ENCODE data around the gene TEKT4.
"Not testable (repeated sequence)": the region's sequence is repeated elsewhere in the genome, so short reads cannot be mapped to it uniquely, and the experiment has no call there.

The TEKT4 gene

GRCh38 chr2:94871226-94872087, at the start of gene TEKT4:
Gene TEKT4 (plus strand): TSS chr2:94871430. CDS start chr2:94871580, 150 bp downstream.
- DNase-seq: no peak

GRCh38 chr2:94839224-94839623, 32.0 kb upstream of the TEKT4 start:
- peak; percentile 43 for DNase-seq

DNA sequence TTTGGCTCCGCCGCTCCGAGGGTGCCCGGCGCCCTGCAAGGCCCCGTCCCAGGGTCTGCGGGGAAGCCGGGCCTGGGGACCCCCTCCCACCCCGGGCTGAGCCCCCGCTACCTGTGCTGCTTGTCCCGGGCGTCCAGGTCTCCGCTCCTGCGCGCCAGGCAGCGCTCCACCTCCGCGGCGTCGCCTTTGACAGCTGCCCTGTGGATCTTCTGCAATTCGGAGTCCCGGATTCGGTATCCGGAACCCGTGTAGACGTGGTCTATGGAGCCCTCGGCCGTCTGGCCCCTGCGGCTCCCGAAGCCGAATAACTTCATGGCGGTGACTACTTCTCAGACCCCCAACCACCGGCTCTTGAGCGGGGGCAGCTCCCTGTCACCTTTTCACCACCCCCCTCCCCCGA, 14.4 kb upstream of the TEKT4 start:
- DNase-seq: not testable (repeated sequence)

DNA sequence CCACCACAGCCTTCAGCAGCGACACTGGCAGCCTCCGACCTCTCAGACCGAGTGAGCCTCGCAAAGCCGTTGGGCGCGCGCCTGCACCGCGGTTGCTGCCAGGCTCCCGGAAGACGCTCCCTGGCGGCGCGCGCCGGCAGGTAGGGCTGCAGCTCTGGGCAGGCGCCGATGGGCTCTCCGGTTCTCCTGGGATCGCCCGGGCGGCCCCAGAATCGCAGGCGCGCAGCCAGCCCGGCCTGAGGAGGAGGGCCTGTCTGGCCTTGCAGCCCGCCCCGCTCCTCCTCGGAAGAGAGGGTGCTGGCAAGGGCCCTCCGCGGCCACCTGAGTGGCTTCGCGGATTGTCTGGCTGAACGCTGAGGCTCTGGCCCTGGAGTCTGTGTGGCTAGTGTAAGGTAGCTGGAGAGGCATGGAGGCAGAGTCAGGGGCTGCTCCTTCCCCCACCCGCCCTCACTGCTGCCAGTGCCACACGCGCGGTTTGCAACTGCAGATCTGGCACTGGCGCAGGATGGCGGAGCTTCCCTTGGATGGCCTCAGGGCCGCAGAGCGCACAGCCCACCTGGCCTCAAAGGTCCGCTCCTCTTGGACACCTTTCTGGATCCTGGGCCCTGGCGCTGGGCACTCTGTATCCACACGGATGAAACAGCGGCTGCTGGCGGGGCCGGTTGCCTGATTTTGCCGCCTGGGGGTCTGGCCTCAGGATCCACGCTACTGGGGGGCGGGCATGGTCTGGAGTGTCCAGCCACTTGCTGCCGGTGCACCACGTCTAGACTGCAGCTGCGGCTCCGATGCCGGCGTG, 13.7 kb upstream of the TEKT4 start:
- peak; percentile 26 for DNase-seq

GRCh38 chr2:94858163-94858888, 12.9 kb upstream of the TEKT4 start:
- DNase-seq: not testable (repeated sequence)

DNA sequence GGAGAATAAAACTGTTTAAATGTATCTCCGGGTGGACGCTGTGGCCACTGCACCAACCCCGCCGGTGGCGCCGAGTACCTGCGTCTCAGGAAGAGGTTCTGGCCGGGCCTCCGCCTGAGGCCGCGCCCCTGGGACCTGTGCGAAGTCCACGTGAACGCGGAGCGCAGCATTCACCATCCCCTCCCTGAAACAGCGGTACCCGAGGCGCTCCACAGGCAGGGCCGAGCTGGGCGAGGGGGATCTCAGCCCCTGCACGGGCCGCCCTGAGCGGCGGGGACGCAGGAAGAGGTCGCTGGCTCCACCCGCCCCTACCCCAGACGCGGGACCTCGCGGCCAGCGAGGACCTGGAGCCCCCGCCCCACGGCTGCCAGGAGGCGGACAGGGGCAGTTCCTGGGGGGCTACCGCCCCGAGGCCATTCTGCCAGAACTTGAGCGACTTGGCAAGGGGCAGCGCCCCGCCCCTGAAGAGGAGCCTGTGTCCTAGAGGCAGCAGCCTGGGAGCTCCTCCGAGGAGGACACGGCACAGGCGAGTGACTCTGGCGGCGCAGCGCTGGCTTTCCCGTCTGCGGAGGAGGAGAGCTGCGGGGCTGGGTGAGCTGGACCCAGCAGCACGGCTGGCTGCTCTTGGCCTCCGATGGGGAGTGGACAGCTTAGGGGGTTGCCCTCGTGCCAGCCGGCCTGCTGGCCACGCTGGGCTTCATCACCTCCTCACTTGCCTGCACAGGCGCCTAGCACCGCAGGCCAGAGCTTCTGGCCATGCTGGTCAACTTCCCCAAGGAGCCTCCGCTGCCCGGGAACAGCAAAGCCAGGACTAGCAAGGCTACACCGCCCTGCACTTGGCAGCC, 9.7 kb upstream of the TEKT4 start:
- DNase-seq: no peak

GRCh38 chr2:94862903-94863302, 8.3 kb upstream of the TEKT4 start:
- DNase-seq: not testable (repeated sequence)

DNA sequence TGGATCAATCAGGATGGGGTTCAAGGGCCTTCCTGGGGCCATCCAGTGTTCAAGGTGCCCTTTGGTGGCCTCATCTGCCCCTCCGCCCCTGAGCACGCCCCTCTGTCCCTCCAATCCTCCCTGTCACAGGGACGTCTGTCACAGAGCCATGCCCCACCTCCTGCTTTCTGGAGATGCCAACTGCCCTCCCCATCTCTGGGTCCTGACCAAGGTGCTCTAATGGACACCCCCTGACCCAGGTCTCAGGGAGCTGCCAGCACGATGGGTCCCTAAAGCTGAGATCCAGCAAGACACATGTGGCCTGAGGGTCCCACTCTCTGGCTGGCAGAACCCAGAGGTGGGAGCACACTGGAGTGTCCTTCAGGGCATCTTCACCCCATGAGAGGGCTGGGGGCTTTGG, 2.1 kb upstream of the TEKT4 start:
- no peak for DNase-seq

- DNase-seq: no peak
Measured at GRCh38 chr2:94869552-94870439, 1.4 kb upstream of the TEKT4 start.

GRCh38 chr2:94870440-94871225, 597 bp upstream of the TEKT4 start:
- DNase-seq: peak; percentile 50

GRCh38 chr2:94872088-94872618, 923 bp downstream of the TEKT4 start:
- no peak for DNase-seq

GRCh38 chr2:94872676-94873361, 1.6 kb downstream of the TEKT4 start:
- DNase-seq: no peak

DNA sequence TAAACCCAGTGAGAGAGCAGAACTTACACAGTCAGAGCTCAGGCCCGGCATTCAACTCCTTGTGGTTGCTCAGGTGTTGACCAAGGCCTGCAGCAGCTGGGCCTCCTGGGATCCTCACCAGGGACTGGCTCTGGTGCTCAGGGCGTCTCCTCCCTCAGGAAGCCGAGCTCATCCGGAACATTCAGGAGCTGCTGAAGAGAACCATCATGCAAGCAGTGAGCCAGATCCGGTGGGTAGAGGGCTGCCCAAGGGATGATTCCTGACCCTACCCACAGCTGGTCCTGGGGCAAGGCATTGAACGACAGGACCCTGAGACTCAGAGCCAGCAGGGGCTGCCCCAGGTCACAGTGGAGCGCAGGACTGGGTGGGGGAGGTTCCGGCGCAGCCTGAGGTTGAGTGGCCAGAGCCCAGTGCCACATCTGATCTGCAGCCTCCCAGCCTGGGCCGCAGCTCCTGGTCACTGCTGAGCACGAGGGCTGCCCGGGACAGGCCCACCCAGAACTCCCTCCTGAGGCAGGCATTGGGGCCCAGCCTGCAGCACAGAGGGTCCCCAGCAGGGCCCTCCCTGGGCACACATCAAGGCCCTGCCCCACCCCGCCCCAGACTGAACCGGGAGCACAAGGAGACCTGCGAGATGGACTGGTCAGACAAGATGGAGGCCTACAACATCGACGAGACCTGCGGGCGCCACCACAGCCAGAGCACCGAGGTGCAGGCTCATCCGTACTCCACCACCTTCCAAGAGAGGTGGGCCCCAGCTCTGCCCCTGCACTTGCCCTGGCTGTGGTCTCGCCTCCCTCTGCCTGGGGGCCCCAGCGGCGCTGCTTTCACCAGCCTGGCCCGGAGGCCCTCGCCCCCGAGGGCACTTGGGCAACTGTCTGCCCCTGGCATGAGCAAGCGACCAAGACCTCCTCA, 2.4 kb downstream of the TEKT4 start:
- no peak for DNase-seq

DNA sequence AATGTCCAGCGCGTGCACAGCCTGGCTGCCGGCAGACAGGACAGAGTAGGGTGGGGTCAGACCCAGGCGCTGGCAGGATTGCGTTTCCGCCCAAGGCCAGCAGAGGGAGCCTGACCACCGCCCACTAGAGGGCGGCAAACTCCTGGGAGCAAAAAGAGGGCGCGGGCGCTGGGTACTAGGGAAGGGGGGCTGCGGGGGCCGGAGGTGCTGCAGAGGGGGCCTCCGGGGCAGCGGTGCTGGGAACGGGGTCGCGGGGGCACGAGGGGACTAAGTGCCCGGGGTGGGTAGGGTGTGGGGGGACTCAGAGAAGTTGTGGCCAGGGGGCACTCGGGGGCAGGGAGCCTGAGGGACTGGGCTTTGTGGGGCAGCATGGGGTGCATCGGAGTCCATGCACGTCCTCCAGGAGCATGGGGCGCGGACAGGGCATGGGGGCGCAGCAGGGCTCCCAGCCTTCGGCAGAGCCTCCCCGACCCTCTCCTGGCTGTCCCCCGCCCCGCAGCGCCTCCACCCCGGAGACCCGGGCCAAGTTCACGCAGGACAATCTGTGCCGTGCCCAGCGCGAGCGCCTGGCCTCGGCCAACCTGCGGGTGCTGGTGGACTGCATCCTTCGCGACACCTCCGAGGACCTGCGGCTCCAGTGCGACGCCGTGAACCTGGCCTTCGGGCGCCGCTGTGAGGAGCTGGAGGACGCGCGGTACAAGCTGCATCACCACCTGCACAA, 3.2 kb downstream of the TEKT4 start:
- peak; percentile 69 for DNase-seq

- DNase-seq: no peak
Measured at GRCh38 chr2:94875064-94875819, 4.0 kb downstream of the TEKT4 start.

DNA sequence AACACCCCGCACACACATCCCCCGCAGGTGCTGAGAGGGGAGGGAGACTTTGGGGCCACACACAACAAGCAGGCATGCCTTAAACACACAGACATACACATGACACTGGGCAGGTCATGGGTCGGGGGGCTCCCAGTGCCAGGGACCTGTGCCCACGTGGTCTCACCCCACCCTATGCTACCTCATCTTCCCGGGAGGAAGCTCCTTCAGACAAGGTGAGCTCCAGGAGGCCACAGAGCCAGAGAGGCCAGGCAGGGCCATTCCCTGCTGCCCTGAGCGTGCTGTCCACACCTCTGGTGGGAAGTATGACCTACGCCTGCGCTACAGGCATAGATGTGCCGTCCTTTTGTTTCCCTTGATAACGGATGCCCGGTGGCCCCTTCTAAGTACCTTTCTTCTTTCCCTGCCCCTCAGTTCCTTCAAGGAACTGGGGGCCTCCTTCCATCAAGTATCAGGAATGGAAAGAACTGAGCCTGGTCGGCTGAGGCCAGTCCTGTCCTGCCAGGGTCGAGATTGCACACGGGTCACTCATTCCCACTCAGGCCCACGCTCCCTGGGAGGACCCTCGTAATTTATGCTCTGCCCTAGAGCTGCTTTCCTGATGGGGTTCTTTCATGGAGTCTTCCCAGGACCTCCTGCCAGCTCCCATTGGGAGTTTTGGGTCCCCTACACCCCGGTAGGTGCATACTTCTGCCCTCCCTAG, 4.7 kb downstream of the TEKT4 start:
- no peak for DNase-seq

Measured in activated CD4-positive, alpha-beta T cell treated with anti-CD3 and anti-CD28 coated beads, Interleukin-2, amount 50 U/mL, for 16 hours (primary cell).